ENCODE results near the gene MUCL3.
"Not testable (repeated sequence)": the region's sequence is repeated elsewhere in the genome, so short reads cannot be mapped to it uniquely, and the experiment has no call there.

Gene MUCL3

DNA sequence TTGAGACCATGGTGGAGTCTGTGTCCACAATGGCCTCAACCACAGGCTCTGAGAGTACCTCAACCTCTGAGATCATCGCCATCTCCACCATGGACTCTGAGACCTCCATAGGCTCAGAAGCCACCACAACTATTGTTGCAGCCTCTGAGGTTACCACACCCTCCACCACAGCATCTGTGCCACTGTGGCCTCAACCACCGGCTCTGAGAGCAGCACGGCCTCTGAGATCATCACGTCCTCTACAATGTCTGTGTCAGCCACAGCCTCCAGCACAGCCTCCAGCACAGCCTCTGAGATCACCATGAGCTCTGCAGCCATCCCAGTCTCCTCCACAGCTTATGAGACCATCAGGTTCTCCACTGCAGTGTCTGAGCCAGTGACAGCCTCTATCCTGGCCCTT, 23.3 kb downstream of the MUCL3 start:
- H3K27me3 ChIP-seq = peaks cover 0 to 12% of the 10 kb centered on the region in 2 donors
- intact Hi-C loops (cut with DNase I; ENCODE audit: low total_unique reads) = no loop called here
- H3K27ac ChIP-seq = no peak overlapping the region
- H3K36me3 ChIP-seq = no peaks in the 10 kb centered on the region
- TF ChIP-seq, protein P1, sequence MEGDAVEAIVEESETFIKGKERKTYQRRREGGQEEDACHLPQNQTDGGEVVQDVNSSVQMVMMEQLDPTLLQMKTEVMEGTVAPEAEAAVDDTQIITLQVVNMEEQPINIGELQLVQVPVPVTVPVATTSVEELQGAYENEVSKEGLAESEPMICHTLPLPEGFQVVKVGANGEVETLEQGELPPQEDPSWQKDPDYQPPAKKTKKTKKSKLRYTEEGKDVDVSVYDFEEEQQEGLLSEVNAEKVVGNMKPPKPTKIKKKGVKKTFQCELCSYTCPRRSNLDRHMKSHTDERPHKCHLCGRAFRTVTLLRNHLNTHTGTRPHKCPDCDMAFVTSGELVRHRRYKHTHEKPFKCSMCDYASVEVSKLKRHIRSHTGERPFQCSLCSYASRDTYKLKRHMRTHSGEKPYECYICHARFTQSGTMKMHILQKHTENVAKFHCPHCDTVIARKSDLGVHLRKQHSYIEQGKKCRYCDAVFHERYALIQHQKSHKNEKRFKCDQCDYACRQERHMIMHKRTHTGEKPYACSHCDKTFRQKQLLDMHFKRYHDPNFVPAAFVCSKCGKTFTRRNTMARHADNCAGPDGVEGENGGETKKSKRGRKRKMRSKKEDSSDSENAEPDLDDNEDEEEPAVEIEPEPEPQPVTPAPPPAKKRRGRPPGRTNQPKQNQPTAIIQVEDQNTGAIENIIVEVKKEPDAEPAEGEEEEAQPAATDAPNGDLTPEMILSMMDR (IDR thresholded peaks at IDR 0.05) = no peak
- no peaks in the 10 kb centered on the region for H3K4me1 ChIP-seq
- H3K4me3 ChIP-seq = no peak overlapping the region
- DNase-seq = no peak
- H3K9me3 ChIP-seq = no peaks in the 10 kb centered on the region

DNA sequence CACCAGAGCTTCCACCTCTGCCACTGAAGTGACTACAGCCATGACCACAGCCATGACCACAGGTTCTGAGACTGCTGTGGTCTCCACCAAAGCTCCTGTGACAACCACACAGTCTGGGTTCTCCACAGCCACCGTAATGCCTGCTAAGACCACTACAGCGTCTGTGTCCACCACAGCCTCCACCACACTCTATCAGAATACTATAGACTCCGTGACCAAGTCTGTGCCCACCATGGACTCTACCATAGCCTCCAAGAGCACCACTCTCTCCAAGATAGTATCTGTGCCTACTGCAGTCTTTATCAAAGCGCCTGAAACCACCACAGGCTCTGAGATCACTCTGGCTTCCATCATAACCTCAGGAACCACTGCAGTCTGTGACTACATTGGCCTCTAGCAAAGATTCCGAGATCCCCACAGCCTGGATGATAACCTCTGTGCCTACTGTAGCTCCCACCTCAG, 24.4 kb downstream of the MUCL3 start:
- Histone ChIP-seq H3K27me3 (peaks cover 0 to 12% of the 10 kb centered on the region in 2 donors), H3K4me3 (no peak overlapping the region), H3K4me1 (no peaks in the 10 kb centered on the region), H3K27ac (no peak overlapping the region), H3K36me3 (no peaks in the 10 kb centered on the region), H3K9me3 (no peaks in the 10 kb centered on the region)
- no peak for DNase-seq
- TF ChIP-seq, protein P1 (IDR thresholded peaks at IDR 0.05) = no peak
- intact Hi-C loops (cut with DNase I; ENCODE audit: low total_unique reads) = no loop called here

DNA sequence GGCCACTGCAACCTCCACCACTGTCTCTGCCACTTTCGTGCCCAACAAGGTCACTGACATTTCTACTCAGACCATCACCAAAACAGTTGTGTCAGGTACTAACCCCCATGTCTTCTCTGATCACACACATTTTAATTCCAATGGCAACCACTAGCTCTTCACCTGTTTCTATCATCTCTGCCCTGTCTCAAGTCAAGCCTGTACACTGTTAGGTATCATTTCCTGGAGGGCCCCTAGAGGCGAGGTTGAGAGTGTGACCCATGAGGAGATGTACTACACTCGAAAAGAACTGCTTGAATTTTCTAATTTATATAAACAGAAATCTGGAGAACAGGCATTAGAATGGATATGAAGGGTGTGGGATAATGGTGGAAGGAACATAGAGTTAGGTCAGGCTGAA, 25.4 kb downstream of the MUCL3 start:
- no peaks in the 10 kb centered on the region for H3K36me3 ChIP-seq
- H3K9me3 ChIP-seq = no peaks in the 10 kb centered on the region
- no peaks in the 10 kb centered on the region for H3K4me1 ChIP-seq
- intact Hi-C loops (cut with DNase I; ENCODE audit: low total_unique reads) = no loop called here
- TF ChIP-seq, protein P1 (IDR thresholded peaks at IDR 0.05) = no peak
- DNase-seq = no peak
- H3K27me3 ChIP-seq = peaks cover 0 to 12% of the 10 kb centered on the region in 2 donors
- H3K27ac ChIP-seq = no peak overlapping the region
- no peak overlapping the region for H3K4me3 ChIP-seq

DNA sequence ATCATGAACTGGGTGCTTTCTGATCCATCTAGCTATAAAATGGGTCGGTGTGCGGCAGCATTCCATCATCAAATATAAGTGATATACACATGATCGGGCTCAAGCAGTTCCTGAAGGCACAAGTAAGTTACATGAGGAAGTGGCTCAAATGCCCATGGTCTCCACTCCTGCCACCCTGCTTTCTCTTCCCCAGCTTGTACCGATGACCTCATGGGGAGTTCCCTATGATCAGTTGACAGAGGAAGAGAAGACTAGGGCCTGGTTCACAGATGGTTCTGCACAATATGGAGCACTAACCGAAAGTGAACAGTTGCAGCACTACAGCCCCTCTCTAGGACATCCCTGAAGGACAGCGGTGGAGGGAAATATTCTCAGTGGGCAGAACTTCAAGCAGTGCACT, 28.4 kb downstream of the MUCL3 start:
- H3K27ac ChIP-seq; H3K4me1 ChIP-seq; H3K9me3 ChIP-seq; H3K36me3 ChIP-seq; H3K4me3 ChIP-seq; intact Hi-C loops (cut with DNase I; ENCODE audit: low total_unique reads): not testable (repeated sequence)
- peak in 1 of 2 donors; percentile 30 for DNase-seq
- peaks cover 0 to 21% of the 10 kb centered on the region in 2 donors for H3K27me3 ChIP-seq

DNA sequence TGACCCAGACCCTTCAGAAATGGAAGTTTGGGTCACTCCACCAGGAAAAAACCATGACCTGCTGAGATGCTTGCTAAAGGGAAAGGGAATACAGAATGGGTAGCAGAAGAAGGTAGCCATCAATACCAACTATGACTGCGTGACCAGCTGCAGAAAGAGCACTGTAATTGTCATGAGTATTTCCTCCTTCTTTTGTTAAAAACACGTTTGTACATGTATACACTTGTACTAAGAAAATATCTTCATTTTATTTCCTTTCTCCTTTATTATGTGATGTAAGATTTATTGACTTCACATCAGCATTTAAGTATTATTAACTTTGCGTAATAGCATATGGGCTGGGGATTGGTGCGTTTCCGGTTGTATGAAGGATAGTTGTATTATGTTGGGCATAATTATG, 30.2 kb downstream of the MUCL3 start:
- Histone ChIP-seq H3K9me3 (no peaks in the 10 kb centered on the region), H3K4me1 (no peaks in the 10 kb centered on the region), H3K27ac (no peak overlapping the region), H3K4me3 (no peak overlapping the region), H3K36me3 (no peaks in the 10 kb centered on the region), H3K27me3 (peaks cover 0 to 15% of the 10 kb centered on the region in 2 donors)
- intact Hi-C loops (cut with DNase I; ENCODE audit: low total_unique reads) = no loop called here
- TF ChIP-seq, protein P1 (IDR thresholded peaks at IDR 0.05) = no peak
- no peak for DNase-seq

DNA sequence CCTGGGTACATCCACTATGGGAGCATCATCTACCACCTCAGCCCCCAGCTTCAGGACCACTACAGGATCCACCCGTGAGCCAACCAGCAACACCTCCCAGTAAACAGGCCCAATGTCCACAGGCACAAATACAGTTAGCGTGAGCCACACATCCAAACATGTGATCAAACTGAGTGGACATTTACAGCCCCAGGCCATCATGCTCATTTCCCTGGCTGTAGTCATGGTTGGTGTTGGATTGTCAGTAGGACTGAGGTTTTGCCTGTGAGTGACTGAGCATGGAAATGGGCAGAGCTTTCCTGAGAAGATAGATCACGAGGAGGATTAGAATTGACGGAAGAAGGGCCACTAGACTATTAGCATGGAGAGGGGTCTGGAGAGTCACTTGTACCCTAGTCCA, 32.0 kb downstream of the MUCL3 start:
- Histone ChIP-seq H3K9me3 (no peaks in the 10 kb centered on the region), H3K4me1 (no peaks in the 10 kb centered on the region), H3K4me3 (no peak overlapping the region), H3K36me3 (no peaks in the 10 kb centered on the region), H3K27ac (no peak overlapping the region), H3K27me3 (peaks cover 0 to 13% of the 10 kb centered on the region in 2 donors)
- DNase-seq = no peak
- TF ChIP-seq, protein P1 (IDR thresholded peaks at IDR 0.05) = no peak
- intact Hi-C loops (cut with DNase I; ENCODE audit: low total_unique reads) = no loop called here
